Stimulated activated CD4-positive, alpha-beta T cell treated with anti-CD3 and anti-CD28 coated beads, Interleukin-1b, Interleukin-23, amount 100 ng/mL, for 24 hours (primary cell): ENCODE results near the gene RFXANK.
"Not testable (repeated sequence)": the region's sequence is repeated elsewhere in the genome, so short reads cannot be mapped to it uniquely, and the experiment has no call there.

Experiments used
- DNase-seq, 4 experiments: peaks; one replicate each; pipeline ENCODE4 v3.0.0-alpha.2; 2020; ENCODE audit warnings: low read depth in 4 of 4, low spot score in 1 of 4

Gene RFXANK

DNA sequence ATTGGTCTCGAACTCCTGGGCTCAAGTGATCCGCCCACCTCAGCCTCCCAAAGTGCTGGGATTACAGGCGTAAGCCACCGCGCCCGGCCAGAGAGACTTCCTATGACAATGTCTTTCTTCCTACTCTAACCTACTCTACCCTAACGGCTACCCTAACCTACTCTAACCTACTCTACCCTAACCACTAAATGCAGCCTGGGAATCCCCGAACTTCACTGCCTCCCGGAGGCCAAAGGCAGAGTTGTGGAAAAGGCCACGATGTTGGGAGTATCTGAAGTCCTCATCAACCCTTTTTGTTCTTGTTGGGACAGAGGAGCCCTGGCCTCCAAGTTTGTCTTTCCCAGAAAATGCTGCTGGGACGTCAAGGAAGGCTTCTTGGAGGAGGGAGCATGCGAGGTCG, 12.1 kb downstream of the RFXANK start:
- DNase-seq = no peak

- DNase-seq = no peak
These were observed 13.7 kb downstream of the RFXANK start for GRCh38 chr19:19205416-19206410.

DNA sequence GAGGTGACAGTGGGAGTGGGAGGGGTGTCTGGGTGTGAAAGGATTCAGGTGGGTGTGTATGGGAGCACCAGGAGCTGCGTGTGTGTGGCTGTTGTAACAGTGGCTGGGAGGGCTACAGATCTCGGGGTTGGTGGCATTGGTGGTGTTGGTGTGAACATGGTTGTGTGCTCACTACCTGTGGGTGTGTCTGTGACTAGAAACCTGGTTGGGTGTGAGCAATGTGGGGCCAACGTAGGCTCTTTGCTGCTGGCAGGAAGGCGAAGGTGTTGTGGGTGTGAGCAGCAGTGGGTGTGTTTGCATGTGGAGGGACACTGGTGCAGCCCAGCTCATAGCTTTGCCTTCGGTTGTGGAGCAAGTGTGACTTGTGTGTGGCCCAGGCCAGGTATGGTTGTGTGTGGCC, 14.9 kb downstream of the RFXANK start:
- DNase-seq = no peak

GRCh38 chr19:19207637-19208572, 15.8 kb downstream of the RFXANK start:
- DNase-seq = no peak

- no peak for DNase-seq
These were observed 17.3 kb downstream of the RFXANK start for GRCh38 chr19:19209372-19209771.

DNA sequence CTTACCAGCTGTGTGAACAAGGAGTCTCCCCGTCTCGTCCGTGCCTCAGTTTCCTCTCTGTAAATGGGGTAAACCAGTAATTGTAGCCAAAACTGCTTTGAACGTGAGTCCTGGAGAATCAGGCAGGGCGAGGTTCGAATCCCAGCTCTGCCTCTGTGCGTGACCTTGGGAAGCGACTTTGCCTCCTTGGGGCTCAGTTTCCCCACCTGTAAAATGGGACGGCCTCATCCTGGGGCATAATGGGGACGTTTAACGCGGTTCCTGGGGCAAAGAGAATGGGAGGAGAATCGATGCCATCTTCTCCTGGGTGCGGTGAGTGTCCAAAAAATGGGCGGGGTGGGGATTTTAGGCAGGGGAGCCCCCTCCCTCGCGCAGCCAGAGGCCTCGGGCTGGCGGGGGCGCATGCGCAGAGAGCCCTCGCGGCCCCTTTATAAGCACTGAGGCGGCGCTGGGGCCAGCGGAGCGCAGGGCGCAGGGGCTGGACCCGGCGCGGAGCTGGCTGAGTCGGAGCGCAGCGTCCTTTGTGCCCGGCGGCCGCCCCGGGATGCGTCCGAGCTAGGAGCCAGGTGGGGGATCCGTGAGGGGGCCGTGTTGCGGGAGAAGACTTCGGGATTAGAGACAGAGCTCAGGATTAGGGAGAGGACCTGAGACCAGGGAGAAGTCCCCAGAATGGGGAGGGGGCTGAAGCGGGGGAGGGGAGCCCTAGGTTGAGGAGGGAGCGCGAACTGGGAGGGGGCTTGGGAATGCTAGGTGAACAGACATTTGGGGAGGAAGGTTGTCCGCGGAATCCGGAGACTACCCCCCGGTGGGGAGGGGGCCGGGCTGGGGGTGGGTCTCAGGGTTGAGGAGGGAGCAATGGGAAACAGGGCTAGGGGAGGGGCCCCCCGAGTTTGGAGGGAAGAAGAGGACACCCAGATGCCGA, 19.7 kb downstream of the RFXANK start, which contains the start of gene NCAN:
TSS of gene NCAN (plus strand) at position 460 of the 922 bp plus-strand sequence. CDS start 4,996 bp downstream, outside the sequence.
- no peak for DNase-seq

DNA sequence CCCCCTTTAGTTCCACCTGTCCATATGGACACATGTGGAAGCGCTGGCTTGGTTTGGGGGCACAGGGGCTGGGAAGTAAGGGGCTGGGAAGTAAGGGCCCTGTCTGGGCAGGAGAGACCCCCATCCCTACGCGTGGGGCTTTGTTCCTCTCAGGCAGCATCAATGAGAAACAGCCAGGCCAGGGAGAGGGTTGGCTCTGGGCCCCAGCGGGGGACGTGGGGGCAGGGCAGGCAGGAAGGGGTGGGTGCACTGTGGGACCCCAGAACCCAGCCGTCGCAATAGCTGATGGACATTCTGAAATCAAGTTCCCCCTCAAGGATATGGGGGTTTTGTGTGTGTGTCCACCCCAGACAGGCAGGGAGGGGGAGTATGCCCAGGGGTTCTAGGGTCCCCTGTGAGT, 20.9 kb downstream of the RFXANK start:
- no peak for DNase-seq

DNA sequence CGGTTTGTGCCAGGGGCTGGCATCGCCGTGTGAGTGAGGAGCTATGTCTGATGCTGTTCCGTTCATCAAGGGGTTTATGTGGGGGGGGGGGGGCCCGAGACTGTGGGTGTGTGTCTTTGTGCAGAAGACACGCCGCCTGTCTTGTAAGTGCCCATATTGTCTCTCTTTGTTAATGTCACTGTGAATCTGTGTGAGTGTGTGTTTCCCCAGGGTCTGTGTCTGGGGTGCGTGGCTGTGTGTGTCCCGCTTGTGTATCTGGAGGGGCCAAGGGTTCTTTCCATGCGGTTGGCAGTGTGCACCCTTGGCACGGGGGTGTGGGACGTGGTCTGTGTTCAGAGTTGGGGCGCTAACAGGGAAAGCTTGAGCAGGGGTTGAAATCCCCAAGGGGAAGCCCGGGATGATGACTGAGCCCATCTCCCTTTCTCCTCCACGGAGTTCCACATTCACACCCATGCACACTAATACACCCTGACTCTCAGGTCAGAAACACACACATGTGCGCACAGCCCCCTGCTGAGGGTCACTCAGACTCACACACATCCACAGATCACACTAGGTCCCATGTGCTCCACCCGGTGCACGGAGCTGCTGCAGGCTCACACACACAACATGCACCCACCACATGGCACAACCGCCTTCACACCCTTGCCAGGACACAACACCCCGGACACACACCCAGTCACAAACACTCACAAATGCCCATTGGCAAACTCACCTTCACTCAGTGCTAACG, 21.5 kb downstream of the RFXANK start:
- DNase-seq = no peak

- no peak for DNase-seq
These were observed 22.1 kb downstream of the RFXANK start for GRCh38 chr19:19214159-19214490.

DNA sequence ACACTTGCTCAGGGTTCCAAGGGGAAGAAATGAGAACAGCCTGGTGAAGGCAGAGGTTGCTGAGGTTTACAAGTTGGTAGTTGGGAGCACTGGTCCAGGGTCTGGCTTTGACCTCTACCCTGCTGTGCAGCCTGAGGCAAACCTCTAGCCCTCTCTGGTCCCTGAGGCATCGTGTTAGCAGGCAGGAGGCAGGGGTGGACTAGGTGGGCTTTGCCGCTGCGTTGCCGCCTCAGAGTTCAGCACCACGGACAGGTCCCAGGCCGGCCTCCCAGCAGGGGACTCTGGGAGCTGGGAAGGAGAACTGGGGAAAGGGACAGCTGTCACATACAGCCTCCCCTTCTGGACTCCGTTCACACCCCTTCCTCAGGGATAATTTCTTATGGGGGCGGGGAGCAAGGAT, 22.8 kb downstream of the RFXANK start:
- DNase-seq = no peak

GRCh38 chr19:19215792-19216191, 23.7 kb downstream of the RFXANK start:
- no peak for DNase-seq

DNA sequence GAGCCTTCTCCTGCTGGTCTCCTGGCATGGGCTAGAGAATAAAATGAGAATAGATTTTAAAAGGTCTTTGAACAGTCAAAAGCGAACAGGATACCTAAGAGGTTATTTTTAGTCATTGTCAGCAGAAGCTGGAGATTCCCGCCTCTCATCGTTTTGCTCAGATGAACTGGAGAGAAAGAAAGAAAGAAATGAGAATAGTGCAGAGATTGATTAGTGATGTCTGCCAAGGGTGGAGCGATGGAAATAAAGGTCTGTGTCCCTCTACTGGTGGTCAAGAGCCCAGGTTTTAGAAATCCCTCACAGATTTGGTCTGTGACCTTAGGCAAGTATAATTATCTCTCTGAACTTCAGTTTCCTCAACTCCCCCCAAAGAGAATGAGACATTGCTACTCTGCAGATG, 25.0 kb downstream of the RFXANK start:
- no peak for DNase-seq

- DNase-seq = no peak
These were observed 26.9 kb downstream of the RFXANK start for GRCh38 chr19:19218911-19219310.

GRCh38 chr19:19221000-19221399, 28.9 kb downstream of the RFXANK start:
- DNase-seq = not testable (repeated sequence)

DNA sequence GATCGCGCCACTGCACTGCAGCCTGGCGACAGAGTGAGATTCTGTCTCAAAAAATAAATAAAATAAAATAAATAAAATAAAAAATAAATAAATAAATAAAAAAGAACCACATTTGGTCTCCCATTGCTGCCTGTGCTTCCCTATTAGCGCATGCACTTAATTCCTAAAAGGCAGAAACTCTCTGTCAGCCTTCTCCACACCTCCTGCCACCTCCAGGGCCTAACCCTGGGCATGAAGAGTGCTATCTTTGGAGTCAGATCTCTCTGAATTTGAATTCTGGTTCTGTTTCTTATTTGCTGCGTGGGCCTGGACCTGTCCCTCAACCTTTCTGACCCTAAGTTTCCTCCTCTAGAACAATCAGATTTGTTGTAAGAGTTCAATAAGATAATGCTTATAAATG, 31.0 kb downstream of the RFXANK start:
- DNase-seq = no peak

DNA sequence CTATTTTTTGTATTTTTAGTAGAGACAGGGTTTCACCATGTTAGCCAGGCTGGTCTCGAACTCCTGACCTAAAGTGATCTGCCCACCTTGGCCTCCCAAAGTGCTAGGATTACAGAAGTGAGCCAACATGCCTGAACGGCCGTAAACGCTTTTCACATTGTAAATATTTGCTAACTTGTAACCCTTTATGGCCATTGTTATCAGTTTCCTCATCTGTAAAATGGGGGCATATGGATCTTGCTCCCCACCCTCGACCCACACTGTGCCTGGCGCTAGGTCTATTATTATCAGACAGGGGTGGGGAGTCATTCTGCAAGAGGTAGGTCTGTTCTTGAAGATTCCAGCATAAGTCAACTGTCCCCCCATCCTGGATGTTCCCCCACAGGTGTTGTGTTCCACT, 31.6 kb downstream of the RFXANK start:
- no peak for DNase-seq

GRCh38 chr19:19224150-19224851, 32.2 kb downstream of the RFXANK start:
- DNase-seq = no peak

DNA sequence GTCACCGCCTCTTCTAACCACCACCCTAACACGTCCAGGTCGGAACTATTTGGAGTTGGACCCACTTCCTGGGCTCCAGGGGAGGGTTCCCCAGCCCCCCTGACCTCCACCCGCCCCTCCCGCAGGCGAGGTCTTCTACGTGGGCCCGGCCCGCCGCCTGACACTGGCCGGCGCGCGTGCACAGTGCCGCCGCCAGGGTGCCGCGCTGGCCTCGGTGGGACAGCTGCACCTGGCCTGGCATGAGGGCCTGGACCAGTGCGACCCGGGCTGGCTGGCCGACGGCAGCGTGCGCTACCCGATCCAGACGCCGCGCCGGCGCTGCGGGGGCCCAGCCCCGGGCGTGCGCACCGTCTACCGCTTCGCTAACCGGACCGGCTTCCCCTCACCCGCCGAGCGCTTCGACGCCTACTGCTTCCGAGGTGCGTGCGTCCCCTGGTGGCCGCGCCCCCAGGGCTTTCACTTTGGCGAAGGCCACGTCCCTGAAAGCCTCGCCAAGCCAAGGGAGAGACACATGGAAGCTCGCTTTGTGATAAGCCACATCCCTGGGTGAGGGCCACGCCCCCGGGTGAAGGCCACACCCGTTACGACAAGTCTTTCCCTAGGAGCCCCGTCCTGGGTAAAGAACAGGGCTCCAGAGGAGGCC, 32.9 kb downstream of the RFXANK start:
- peak in 3 of 4 experiments; percentile 41 to 61 (median 57) for DNase-seq

- DNase-seq = no peak
These were observed 34.1 kb downstream of the RFXANK start for GRCh38 chr19:19226204-19226603.
